GM21515 (cell line): Measurements from ENCODE around the gene NOD2.

Experiments
- ATAC-seq: cut with Tn5 transposase; IDR thresholded peaks from one replicate; pipeline ENCODE4 v1.9.1; 2021; ENCODE audit not compliant: unreplicated experiment

Gene NOD2

GRCh38 chr16:50778284-50779163 lies 85.1 kb downstream of the NOD2 start:
- no peak for ATAC-seq

GRCh38 chr16:50781043-50781442 lies 87.6 kb downstream of the NOD2 start:
- no peak for ATAC-seq

GRCh38 chr16:50781518-50781917 lies 88.1 kb downstream of the NOD2 start:
- no peak for ATAC-seq
